ENCODE results near the gene UNC13B. TPM values are rescaled to one million over a fixed set of nuclear protein-coding genes. Genes with fewer than 3 reads are reported as not detected.

Gene UNC13B
- total and polyA plus RNA-seq, 2 experiments from 2014 or later, result 8.7 to 52.1 TPM

- H3K4me1 Mint-ChIP-seq, result no peaks in the 10 kb centered on the region; the same call in 2 of the 3 replicates
- H3K4me3 ChIP-seq, result no peak overlapping the region
- no peak for ATAC-seq
- H4K20me1 ChIP-seq (replicated peaks; ENCODE audit: insufficient read depth), result no peaks in the 10 kb centered on the region
- H3K9me3 Mint-ChIP-seq, result no peaks in the 10 kb centered on the region
- no peaks in the 10 kb centered on the region for H3F3A ChIP-seq (replicated peaks; ENCODE audit: low read depth)
- H3K27ac Mint-ChIP-seq, result no peak overlapping the region
- H3K27me3 ChIP-seq (ENCODE audit: insufficient read depth), result no peaks in the 10 kb centered on the region
- no peaks in the 10 kb centered on the region for H3K36me3 Mint-ChIP-seq (ENCODE audit: low read depth)
- no peaks in the 10 kb centered on the region for H3K36me3 ChIP-seq (ENCODE audit: insufficient read depth)
- H3K79me2 ChIP-seq (replicated peaks; ENCODE audit: insufficient read depth), result no peaks in the 10 kb centered on the region
- TF ChIP-seq EZH2phosphoT487 (IDR thresholded peaks at IDR 0.05; ENCODE audit: unreplicated experiment) (no peak), ZNF114 (CRISPR knock-in tag; IDR thresholded peaks at IDR 0.05) (no peak), CTCF (conservative IDR thresholded peaks at IDR 0.05; ENCODE audit: low read depth in 2 of 2) (no peak)
- no peak overlapping the region for H3K27ac ChIP-seq (ENCODE audit: low read depth)
- no peaks in the 10 kb centered on the region for H3K4me1 ChIP-seq (ENCODE audit: insufficient read depth)
- no peaks in the 10 kb centered on the region for H3K27me3 Mint-ChIP-seq (ENCODE audit: insufficient read depth, low read depth, poor library complexity)
- no peak overlapping the region for H3K4me3 Mint-ChIP-seq
- no peak overlapping the region for H3K4me2 ChIP-seq
- DNase-seq (ENCODE audit: low spot score), result no peak
- no peaks in the 10 kb centered on the region for H3K9me2 ChIP-seq (ENCODE audit: insufficient read depth)
- H2AFZ ChIP-seq, result no peak overlapping the region
Measured at GRCh38 chr9:35293376-35293964, 131.7 kb downstream of the UNC13B start.

- no peaks in the 10 kb centered on the region for H3K36me3 Mint-ChIP-seq (ENCODE audit: low read depth)
- Histone ChIP-seq H3K79me2 (replicated peaks; ENCODE audit: insufficient read depth) (no peaks in the 10 kb centered on the region), H3K4me3 (no peak overlapping the region), H3K4me1 (ENCODE audit: insufficient read depth) (no peaks in the 10 kb centered on the region), H3K4me2 (no peak overlapping the region), H3K27ac (ENCODE audit: low read depth) (no peak overlapping the region), H4K20me1 (replicated peaks; ENCODE audit: insufficient read depth) (no peaks in the 10 kb centered on the region), H3K9me2 (ENCODE audit: insufficient read depth) (no peaks in the 10 kb centered on the region), H3K27me3 (ENCODE audit: insufficient read depth) (no peaks in the 10 kb centered on the region), H3K36me3 (ENCODE audit: insufficient read depth) (no peaks in the 10 kb centered on the region), H2AFZ (no peak overlapping the region), H3F3A (replicated peaks; ENCODE audit: low read depth) (no peaks in the 10 kb centered on the region)
- H3K27me3 Mint-ChIP-seq (ENCODE audit: insufficient read depth, low read depth, poor library complexity), result no peaks in the 10 kb centered on the region
- no peak for ATAC-seq
- no peaks in the 10 kb centered on the region for H3K9me3 Mint-ChIP-seq
- TF ChIP-seq EZH2phosphoT487 (IDR thresholded peaks at IDR 0.05; ENCODE audit: unreplicated experiment), result no peak
- TF ChIP-seq REST (IDR thresholded peaks at IDR 0.05; ENCODE audit: unreplicated experiment), result no peak
- TF ChIP-seq POLR2AphosphoS5 (IDR thresholded peaks at IDR 0.05; ENCODE audit: low read depth), result no peak
- no peak for TF ChIP-seq EZH2 (IDR thresholded peaks at IDR 0.05; ENCODE audit: low read depth, unreplicated experiment)
- TF ChIP-seq ZNF331 (CRISPR knock-in tag; IDR thresholded peaks at IDR 0.05; ENCODE audit: low read depth), result no peak
- H3K4me1 Mint-ChIP-seq, result no peaks in the 10 kb centered on the region
- no peak overlapping the region for H3K4me3 Mint-ChIP-seq
- H3K27ac Mint-ChIP-seq, result no peak overlapping the region
- DNase-seq (ENCODE audit: low spot score), result no peak
Measured at GRCh38 chr9:35294066-35294465, 132.3 kb downstream of the UNC13B start.
